AG09319 (cell line): Measurements from ENCODE around the gene NSD2.

ENCODE experiments used
- DNase-seq: peaks from one replicate; pipeline ENCODE4 v3.0.0-alpha.2; 2010; ENCODE audit warnings: low read depth; ENCODE audit errors: extremely low read depth
- TF ChIP-seq, protein P1 (sequence below): IDR thresholded peaks from 2 replicates; pipeline ENCODE4 v1.5.1; 2011; ENCODE audit warnings: low read depth, mild to moderate bottlenecking, inconsistent platforms, low read length, moderate library complexity

The NSD2 gene

DNA sequence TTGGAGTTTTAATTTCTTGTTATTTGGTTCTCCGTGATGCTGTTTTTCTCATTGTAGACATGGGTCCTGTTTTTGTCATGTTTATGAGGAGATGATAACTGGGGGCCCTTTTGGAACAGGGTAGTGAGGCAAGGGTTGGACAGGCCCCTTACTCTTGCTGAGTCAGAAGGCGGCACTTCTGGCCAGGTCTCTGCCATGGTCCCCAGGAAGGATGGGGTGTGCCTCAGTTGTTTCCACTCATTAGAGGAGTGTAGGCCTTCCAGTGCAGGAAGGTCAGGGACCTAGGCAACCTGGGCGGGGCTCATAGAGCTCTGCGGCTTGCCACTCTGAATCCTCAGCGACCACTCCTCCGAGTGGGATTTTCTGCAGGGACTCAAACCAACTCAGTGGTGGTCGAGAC is 69.4 kb downstream of the NSD2 start:
- DNase-seq: no peak
- TF ChIP-seq, protein P1, sequence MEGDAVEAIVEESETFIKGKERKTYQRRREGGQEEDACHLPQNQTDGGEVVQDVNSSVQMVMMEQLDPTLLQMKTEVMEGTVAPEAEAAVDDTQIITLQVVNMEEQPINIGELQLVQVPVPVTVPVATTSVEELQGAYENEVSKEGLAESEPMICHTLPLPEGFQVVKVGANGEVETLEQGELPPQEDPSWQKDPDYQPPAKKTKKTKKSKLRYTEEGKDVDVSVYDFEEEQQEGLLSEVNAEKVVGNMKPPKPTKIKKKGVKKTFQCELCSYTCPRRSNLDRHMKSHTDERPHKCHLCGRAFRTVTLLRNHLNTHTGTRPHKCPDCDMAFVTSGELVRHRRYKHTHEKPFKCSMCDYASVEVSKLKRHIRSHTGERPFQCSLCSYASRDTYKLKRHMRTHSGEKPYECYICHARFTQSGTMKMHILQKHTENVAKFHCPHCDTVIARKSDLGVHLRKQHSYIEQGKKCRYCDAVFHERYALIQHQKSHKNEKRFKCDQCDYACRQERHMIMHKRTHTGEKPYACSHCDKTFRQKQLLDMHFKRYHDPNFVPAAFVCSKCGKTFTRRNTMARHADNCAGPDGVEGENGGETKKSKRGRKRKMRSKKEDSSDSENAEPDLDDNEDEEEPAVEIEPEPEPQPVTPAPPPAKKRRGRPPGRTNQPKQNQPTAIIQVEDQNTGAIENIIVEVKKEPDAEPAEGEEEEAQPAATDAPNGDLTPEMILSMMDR: no peak

DNA sequence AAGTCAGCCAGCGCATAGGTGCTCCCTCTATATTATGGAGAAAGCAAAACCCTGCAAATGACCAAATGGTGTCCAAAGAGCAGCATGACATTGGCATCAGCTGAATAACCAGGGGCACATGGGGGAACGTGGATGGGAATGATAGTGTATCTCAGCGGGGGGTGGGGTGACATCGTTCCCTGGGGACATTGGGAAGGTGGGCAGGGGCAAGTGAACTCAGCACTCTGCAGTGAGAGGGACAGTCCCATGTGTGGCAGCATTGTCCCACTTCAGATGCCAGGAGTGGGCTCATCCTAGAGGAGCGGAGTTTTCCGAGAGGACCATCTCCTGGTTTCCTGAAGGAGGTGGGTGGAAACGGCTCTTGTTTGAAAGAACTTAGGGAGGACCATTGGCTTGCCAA is 72.7 kb downstream of the NSD2 start:
- TF ChIP-seq, protein P1: no peak
- no peak for DNase-seq

DNA sequence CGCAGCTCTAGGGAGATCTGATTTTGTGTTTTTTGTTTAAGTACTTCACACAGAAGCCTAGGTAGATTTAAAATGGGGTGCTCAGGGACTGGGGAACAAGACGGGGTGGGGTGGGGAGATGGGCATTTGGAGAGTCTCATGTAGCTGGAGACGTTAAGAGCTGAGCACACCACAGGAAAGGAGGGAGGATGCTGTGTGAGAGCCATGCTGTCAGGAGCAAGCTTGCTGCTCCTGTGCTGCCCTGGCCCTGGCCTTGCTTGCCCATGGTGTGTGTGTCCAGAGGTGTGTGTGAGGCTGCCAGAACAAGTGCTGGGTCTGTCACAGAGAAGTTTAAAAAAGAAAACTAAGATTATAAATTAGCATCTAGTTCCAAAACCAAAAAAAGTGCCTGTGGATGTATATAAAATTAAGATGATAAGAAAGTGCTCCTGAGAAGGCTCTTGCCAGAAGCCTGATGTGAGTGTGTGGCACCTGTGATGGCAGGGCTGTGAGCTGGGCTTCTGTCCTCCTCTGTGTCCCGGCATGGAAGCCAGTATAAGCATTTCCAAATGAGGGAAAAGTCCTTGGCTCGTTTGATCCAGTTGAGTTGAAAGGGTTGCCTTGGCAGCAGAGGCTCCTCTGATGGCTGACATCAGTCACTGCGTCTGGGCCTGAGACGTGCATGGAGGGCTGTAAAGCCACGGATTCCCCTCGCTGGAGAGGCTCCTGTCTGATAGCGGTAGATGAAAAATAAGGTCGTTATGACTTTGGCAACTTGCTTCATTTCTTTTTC is 74.1 kb downstream of the NSD2 start:
- TF ChIP-seq, protein P1: no peak
- no peak for DNase-seq

DNA sequence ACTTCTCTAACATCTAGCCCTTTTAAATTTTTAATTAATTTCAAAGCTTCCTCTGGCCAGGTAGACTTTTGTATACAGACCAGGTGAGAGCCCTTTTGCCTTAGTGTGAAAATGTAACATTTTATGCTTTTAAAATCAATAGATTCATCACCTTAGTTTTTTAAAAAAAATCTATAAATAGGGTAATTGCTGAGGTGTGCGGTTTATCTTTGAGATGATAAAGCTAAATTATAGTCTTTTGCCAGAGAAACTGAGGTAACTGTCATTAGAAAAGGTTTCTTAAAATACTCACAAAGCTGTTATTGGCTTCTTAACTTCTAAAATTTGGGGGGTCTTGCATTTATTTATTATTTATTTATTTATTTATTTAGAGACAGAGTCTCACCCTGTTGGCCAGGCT is 74.7 kb downstream of the NSD2 start:
- TF ChIP-seq, protein P1: no peak
- no peak for DNase-seq

DNA sequence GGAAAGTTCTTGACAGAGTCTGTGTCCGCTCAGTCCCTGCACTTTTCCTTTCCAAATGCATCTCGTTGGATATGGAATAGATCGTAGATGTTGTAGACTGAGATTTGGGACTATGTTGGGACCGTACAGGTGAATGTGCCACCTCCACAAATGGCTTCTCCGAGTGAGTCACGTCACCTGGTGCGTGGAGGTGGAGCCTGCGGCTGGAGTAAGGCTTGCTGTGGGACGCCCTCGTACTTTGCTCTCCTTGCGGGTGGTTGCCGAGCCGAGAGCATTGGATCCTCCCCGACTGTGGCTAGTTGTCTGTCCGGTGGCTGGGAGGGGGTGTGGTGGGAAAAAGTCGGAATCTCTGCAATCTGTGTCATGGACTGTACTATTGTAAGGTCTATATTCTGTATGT is 77.0 kb downstream of the NSD2 start:
- TF ChIP-seq, protein P1: no peak
- DNase-seq: no peak

DNA sequence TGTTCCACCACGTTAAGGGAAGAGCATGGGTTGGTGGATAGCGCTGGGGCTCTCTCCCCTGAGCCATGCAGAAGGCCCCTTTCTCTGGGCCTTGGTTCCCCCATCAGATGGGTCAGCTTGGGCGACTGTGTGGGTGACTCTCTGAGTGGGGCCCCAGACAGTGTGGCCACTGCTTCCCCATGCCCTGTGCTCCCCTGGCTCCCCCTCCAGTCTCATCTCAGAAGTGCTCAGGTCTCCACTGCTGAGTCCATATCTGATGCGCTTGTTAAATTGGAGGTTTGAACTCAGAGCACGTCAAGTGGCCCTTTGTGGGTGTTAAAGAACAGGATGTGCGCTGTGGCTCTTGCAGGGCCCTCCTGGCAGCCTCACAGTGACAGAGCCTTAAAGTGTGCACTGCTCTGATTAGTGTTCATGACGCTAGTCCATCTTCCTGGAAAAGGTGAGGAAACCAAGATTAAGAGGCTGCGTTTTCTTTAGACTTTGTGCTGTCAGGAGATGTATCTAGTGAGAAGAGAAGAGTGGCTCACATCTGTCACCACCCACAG is 77.8 kb downstream of the NSD2 start:
- no peak for DNase-seq
- TF ChIP-seq, protein P1: no peak

DNA sequence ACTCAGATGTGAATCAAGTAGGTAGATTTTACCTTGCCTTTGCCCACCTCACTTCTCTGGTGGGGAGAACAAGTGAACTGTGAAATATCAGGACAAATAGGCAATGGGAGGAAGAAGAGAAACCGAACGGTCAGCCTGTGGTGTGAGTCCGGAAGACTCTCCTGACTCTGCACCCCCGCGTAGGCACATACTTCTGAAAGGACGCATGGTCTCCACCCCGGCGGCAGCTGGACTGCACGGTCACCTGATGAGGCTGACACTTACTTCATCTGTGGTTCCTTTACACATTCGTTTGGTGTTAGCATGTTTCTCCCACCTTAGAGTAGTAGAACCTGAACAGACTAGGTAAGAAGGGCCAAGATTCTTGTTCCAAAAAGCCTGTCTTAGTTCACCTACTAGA is 79.2 kb downstream of the NSD2 start:
- no peak for DNase-seq
- TF ChIP-seq, protein P1: no peak
